ENCODE measurements around the gene RGS17. TPM values are rescaled to one million over a fixed set of nuclear protein-coding genes. Genes with fewer than 3 reads are reported as not detected.

Gene RGS17
- total and polyA plus RNA-seq, 2 of the 13 experiments (the other 11 are each of a cell fraction or from before 2014, with no cell fraction given): 0.04 TPM; not detected in 1

GRCh38 chr6:152983637-152984512 lies 147.2 kb downstream of the RGS17 start (continued):
- TF ChIP-seq THRA (CRISPR knock-in tag; IDR thresholded peaks at IDR 0.05; ENCODE audit: borderline replicate concordance) (no peak), ZNF407 (CRISPR knock-in tag; IDR thresholded peaks at IDR 0.05; ENCODE audit: not compliant biosample characterization) (no peak), ZUFSP (CRISPR knock-in tag; IDR thresholded peaks at IDR 0.05; ENCODE audit: borderline replicate concordance) (no peak), ZNF292 (CRISPR knock-in tag; IDR thresholded peaks at IDR 0.05; ENCODE audit: borderline replicate concordance, low read depth) (no peak), KDM2A (CRISPR knock-in tag; IDR thresholded peaks at IDR 0.05; ENCODE audit: borderline replicate concordance, low read depth) (peak; percentile 51; the same call in 1 of the 2 replicates), ZNF556 (CRISPR knock-in tag; IDR thresholded peaks at IDR 0.05; ENCODE audit: borderline replicate concordance) (peak; percentile 85; the same call in 1 of the 2 replicates), ZBTB20 (CRISPR knock-in tag; IDR thresholded peaks at IDR 0.05; ENCODE audit: borderline replicate concordance, low read depth) (0 out of 2 replicates have a peak, but pooled peaks have one; percentile 8), SNAPC4 (CRISPR knock-in tag; IDR thresholded peaks at IDR 0.05) (peak; percentile 72), ZSCAN22 (CRISPR knock-in tag; IDR thresholded peaks at IDR 0.05) (0 out of 2 replicates have a peak, but pooled peaks have one; percentile 12), ZNF296 (CRISPR knock-in tag; conservative IDR thresholded peaks at IDR 0.05) (no peak)
